GM19438 (cell line): ENCODE measurements around the gene DSTN.

ENCODE experiments used
- ATAC-seq: cut with Tn5 transposase; IDR thresholded peaks from one replicate; pipeline ENCODE4 v1.9.1; 2021; ENCODE audit warnings: low read depth; ENCODE audit not compliant: unreplicated experiment

The DSTN gene

GRCh38 chr20:17569616-17570346, at the start of gene DSTN:
Gene DSTN, plus strand, starts transcription at chr20:17570075. Its CDS starts 134 bp downstream, at chr20:17570209.
- ATAC-seq: peak; percentile 91

- no peak for ATAC-seq
These were observed 49.3 kb upstream of the DSTN start for GRCh38 chr20:17520583-17520982.

- no peak for ATAC-seq
These were observed 47.3 kb upstream of the DSTN start for GRCh38 chr20:17522528-17522927.

- no peak for ATAC-seq
These were observed 46.5 kb upstream of the DSTN start for GRCh38 chr20:17523326-17523725.

- ATAC-seq: no peak
These were observed 45.3 kb upstream of the DSTN start for GRCh38 chr20:17524560-17524959.

- no peak for ATAC-seq
These were observed 44.7 kb upstream of the DSTN start for GRCh38 chr20:17525132-17525531.

GRCh38 chr20:17525650-17526049, 44.2 kb upstream of the DSTN start:
- no peak for ATAC-seq

GRCh38 chr20:17529586-17529985, 40.3 kb upstream of the DSTN start:
- ATAC-seq: no peak

- ATAC-seq: no peak
These were observed 39.7 kb upstream of the DSTN start for GRCh38 chr20:17530153-17530552.

- ATAC-seq: no peak
These were observed 38.9 kb upstream of the DSTN start, which contains the start of gene BFSP1 for GRCh38 chr20:17530716-17531664. Gene BFSP1, minus strand, starts transcription at chr20:17531379. Its CDS starts 50 bp downstream, at chr20:17531329.

GRCh38 chr20:17531665-17532025, 38.2 kb upstream of the DSTN start:
- no peak for ATAC-seq

- ATAC-seq: no peak
These were observed 36.5 kb upstream of the DSTN start for GRCh38 chr20:17533396-17533795.

- ATAC-seq: no peak
These were observed 35.8 kb upstream of the DSTN start for GRCh38 chr20:17534077-17534476.

GRCh38 chr20:17536944-17537444, 32.9 kb upstream of the DSTN start:
- peak; percentile 62 for ATAC-seq

- no peak for ATAC-seq
These were observed 31.9 kb upstream of the DSTN start for GRCh38 chr20:17537959-17538358.

- peak; percentile 81 for ATAC-seq
These were observed 31.2 kb upstream of the DSTN start for GRCh38 chr20:17538517-17539170.

- ATAC-seq: no peak
These were observed 28.3 kb upstream of the DSTN start for GRCh38 chr20:17541596-17541995.

GRCh38 chr20:17541996-17542395, 27.9 kb upstream of the DSTN start:
- no peak for ATAC-seq

- ATAC-seq: no peak
These were observed 27.4 kb upstream of the DSTN start for GRCh38 chr20:17542481-17542880.

- ATAC-seq: no peak
These were observed 26.9 kb upstream of the DSTN start for GRCh38 chr20:17542993-17543412.
